ENCODE results near the gene OTOA. TPM values are rescaled to one million over a fixed set of nuclear protein-coding genes. Genes with fewer than 3 reads are reported as not detected.

OTOA gene
- total and polyA plus RNA-seq, 12 donors: 0.16 to 15.7 (median 0.90) TPM; not detected in 2

GRCh38 chr16:21619765-21620425, 43.9 kb upstream of the OTOA start:
- peak overlapping the region in 2 of 5 donors; percentile 41 to 48 for H3K27ac ChIP-seq

GRCh38 chr16:21620592-21620991, 43.2 kb upstream of the OTOA start:
- TF ChIP-seq, protein P1, sequence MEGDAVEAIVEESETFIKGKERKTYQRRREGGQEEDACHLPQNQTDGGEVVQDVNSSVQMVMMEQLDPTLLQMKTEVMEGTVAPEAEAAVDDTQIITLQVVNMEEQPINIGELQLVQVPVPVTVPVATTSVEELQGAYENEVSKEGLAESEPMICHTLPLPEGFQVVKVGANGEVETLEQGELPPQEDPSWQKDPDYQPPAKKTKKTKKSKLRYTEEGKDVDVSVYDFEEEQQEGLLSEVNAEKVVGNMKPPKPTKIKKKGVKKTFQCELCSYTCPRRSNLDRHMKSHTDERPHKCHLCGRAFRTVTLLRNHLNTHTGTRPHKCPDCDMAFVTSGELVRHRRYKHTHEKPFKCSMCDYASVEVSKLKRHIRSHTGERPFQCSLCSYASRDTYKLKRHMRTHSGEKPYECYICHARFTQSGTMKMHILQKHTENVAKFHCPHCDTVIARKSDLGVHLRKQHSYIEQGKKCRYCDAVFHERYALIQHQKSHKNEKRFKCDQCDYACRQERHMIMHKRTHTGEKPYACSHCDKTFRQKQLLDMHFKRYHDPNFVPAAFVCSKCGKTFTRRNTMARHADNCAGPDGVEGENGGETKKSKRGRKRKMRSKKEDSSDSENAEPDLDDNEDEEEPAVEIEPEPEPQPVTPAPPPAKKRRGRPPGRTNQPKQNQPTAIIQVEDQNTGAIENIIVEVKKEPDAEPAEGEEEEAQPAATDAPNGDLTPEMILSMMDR (IDR thresholded peaks at IDR 0.05): no peak
- TF ChIP-seq POLR2A (IDR thresholded peaks at IDR 0.05): no peak
- intact Hi-C loops (cut with DNase I): no loop called here
- H3K36me3 ChIP-seq (replicated peaks in 1 of 2): peaks cover 0 to 15% of the 10 kb centered on the region in 2 donors
- peaks cover 10 to 33% of the 10 kb centered on the region in 2 donors for H3K4me1 ChIP-seq (replicated peaks in 1 of 2)
- no peak overlapping the region for H3K27ac ChIP-seq
- no peaks in the 10 kb centered on the region for H3K27me3 ChIP-seq
- DNase-seq: no peak
- no peaks in the 10 kb centered on the region for H3K9me3 ChIP-seq (replicated peaks in 1 of 3)
- H3K4me3 ChIP-seq: no peak overlapping the region

More at GRCh38 chr16:21619765-21620425, 43.9 kb upstream of the OTOA start:
- 72 to 84% (median 75%) methylated on average over 4 of the region's 4 CpGs for WGBS, 4 donors
- H3K9me3 ChIP-seq (replicated peaks in 1 of 3): no peaks in the 10 kb centered on the region
- H3K4me3 ChIP-seq: no peak overlapping the region
- intact Hi-C loops (cut with DNase I): no loop called here
- no peaks in the 10 kb centered on the region for H3K27me3 ChIP-seq
- TF ChIP-seq, protein P1 (IDR thresholded peaks at IDR 0.05): no peak
- peak in 1 of 2 donors; percentile 14 for TF ChIP-seq POLR2A (IDR thresholded peaks at IDR 0.05)
- H3K4me1 ChIP-seq (replicated peaks in 1 of 2): peaks cover 10 to 26% of the 10 kb centered on the region in 2 donors
- DNase-seq: no peak
- peaks cover 0 to 9% of the 10 kb centered on the region in 2 donors for H3K36me3 ChIP-seq (replicated peaks in 1 of 2)

GRCh38 chr16:21622545-21622944, 41.2 kb upstream of the OTOA start:
- Histone ChIP-seq H3K27ac (no peak overlapping the region), H3K27me3 (no peaks in the 10 kb centered on the region), H3K36me3 (replicated peaks in 1 of 2) (peaks cover 0 to 15% of the 10 kb centered on the region in 2 donors), H3K9me3 (replicated peaks in 1 of 3) (no peaks in the 10 kb centered on the region), H3K4me3 (no peak overlapping the region), H3K4me1 (replicated peaks in 1 of 2) (peaks cover 20 to 52% of the 10 kb centered on the region in 2 donors)
- TF ChIP-seq POLR2A (IDR thresholded peaks at IDR 0.05): no peak
- TF ChIP-seq, protein P1 (IDR thresholded peaks at IDR 0.05): no peak
- intact Hi-C loops (cut with DNase I): no loop called here
- WGBS, 4 donors: 96 to 100% (median 96%) methylated on average over 1 of the region's 1 CpG
- no peak for DNase-seq

GRCh38 chr16:21625026-21625425, 38.7 kb upstream of the OTOA start:
- peaks cover 0 to 7% of the 10 kb centered on the region in 2 donors for H3K36me3 ChIP-seq (replicated peaks in 1 of 2)
- 44 to 70% (median 47%) methylated on average over 1 of the region's 1 CpG for WGBS, 4 donors

More at GRCh38 chr16:21625026-21625425, 38.7 kb upstream of the OTOA start:
- Histone ChIP-seq H3K9me3 (replicated peaks in 1 of 3) (no peaks in the 10 kb centered on the region), H3K4me1 (replicated peaks in 1 of 2) (peaks cover 10 to 47% of the 10 kb centered on the region in 2 donors), H3K27ac (no peak overlapping the region), H3K27me3 (no peaks in the 10 kb centered on the region), H3K4me3 (no peak overlapping the region)
- DNase-seq: no peak
- TF ChIP-seq, protein P1 (IDR thresholded peaks at IDR 0.05): no peak
- TF ChIP-seq POLR2A (IDR thresholded peaks at IDR 0.05): no peak
- intact Hi-C loops (cut with DNase I): no loop called here
